Pancreas (tissue), 10 donors: ENCODE measurements around the gene KDM4C. TPM values are rescaled to one million over a fixed set of nuclear protein-coding genes. Genes with fewer than 3 reads are reported as not detected.

ENCODE experiments used
- ATAC-seq, 4 donors: fragments of 200-7000 bp; cut with Tn5 transposase; one replicate each; pipeline versions ENCODE4 v1.8.0 to v1.9.1; 2020; ENCODE audit warnings: mild to moderate bottlenecking in 4 of 4, moderate library complexity in 4 of 4
- DNase-seq, 6 donors: peaks; one replicate each; pipeline ENCODE4 v3.0.0-alpha.2; 2020
- FAIRE-seq: peaks from 2 replicates; lab custom pipeline; 2012; peaks lifted over from hg19 to GRCh38; lab: Jason Lieb, UNC
- H3K27ac ChIP-seq, 4 donors: fragments of 200-600 bp; sonication (generic); 1 replicate in 3 of 4; 2 replicates in 1 of 4; pipeline versions ENCODE4 v1.5.0 to v1.8.0; 2020
- H3K27me3 ChIP-seq, 4 donors: fragments of 200-600 bp; one replicate each; pipeline ENCODE4 v1.8.0; 2021
- H3K36me3 ChIP-seq, 3 donors: fragments of 200-600 bp; sonication (generic) in 1 of 3; one replicate each; pipeline versions ENCODE4 v1.5.0 to v1.8.0; 2020 to 2021
- H3K4me1 ChIP-seq, 3 donors: fragments of 200-600 bp; one replicate each; pipeline ENCODE4 v1.8.0; 2021
- H3K4me3 ChIP-seq, 4 donors: fragments of 200-600 bp; sonication (generic) in 2 of 4; one replicate each; pipeline versions ENCODE4 v1.5.0 to v1.8.0; 2020 to 2021
- H3K9me3 ChIP-seq, 4 donors: fragments of 200-600 bp; one replicate each; pipeline ENCODE4 v1.8.0; 2021
- CTCF ChIP-seq, 4 donors: fragments of 200-600 bp; sonication (generic) in 3 of 4; IDR thresholded peaks; one replicate each; pipeline versions ENCODE4 v1.5.0 to v1.8.0; 2021; ENCODE audit warnings: antibody characterized with exemption in 4 of 4
- WGBS, 2 donors: extraction: QIAGEN DNeasy Blood & Tissue Kit; methylation state at CpG; one replicate each; pipeline ENCODE4 v1.1.7; 2013; 5-methylcytosine and 5-hydroxymethylcytosine counted together
- intact Hi-C, 3 donors: fragments of 100-400 bp; cut with DNase I; formaldehyde crosslinking; loops; one replicate each; pipeline versions ENCODE4 v1.11.1 to v1.14.2; 2022
- polyA plus RNA-seq, 2 donors: library from polyadenylated mRNA; stranded (reverse); fragments of 200-250 nt; gene quantifications; one replicate each; pipeline ENCODE4 v1.2.3, GENCODE V29; 2013
- total RNA-seq, 6 donors: library from RNA; stranded (reverse); fragmentation: NEBNext Ultra II Directional in 4 of 6; extraction: Animal tissue kit (Norgen Biotek cat#: 25700) in 4 of 6; gene quantifications; one replicate each; pipeline versions ENCODE4 v1.2.1 to v1.2.4, GENCODE V29; 2021 to 2023
- donor health status: healthy with polysubstance abuse.
- donor health status: DM: no; HTN: no; CAD: no; lungs with moderate emphysema.
- donor health status: DM: no; HTN: no; CAD: no.
- donor health status: control.
- donor health status: control.
- donor health status: Bipolar disorder and iron deficiency.
- donor health status: DM: yes; HTN: yes; CAD: no.
- donor health status: DM: no; HTN: no; CAD: no.
- donor health status: DM: no; HTN: no; CAD: no.
- donor health status: DM: yes; HTN: yes; CAD: no.

KDM4C gene
- total and polyA plus RNA-seq, 8 donors: 10.5 to 30.8 (median 19.7) TPM

GRCh38 chr9:6780690-6781089 lies 22.9 kb downstream of the KDM4C start:
- H3K27me3 ChIP-seq: no peaks in the 10 kb centered on the region
- no peaks in the 10 kb centered on the region for H3K9me3 ChIP-seq
- WGBS, 2 donors: 89 to 95% methylated on average over 4 of the region's 4 CpGs
- intact Hi-C loops: no loop called here
- H3K4me1 ChIP-seq: peaks cover 17 to 24% (median 23%) of the 10 kb centered on the region in 3 donors
- H3K27ac ChIP-seq: peak overlapping the region in 1 of 4 donors; percentile 34
- H3K36me3 ChIP-seq: no peaks in the 10 kb centered on the region
- no peak overlapping the region for H3K4me3 ChIP-seq
- FAIRE-seq: no peak
- TF ChIP-seq CTCF (IDR thresholded peaks at IDR 0.05): no peak
- ATAC-seq: peak in 1 of 4 donors; percentile 9
- DNase-seq: no peak

GRCh38 chr9:6781476-6781875 lies 23.7 kb downstream of the KDM4C start:
- Histone ChIP-seq H3K9me3 (no peaks in the 10 kb centered on the region), H3K36me3 (no peaks in the 10 kb centered on the region), H3K27ac (no peak overlapping the region), H3K4me1 (peaks cover 17 to 28% (median 23%) of the 10 kb centered on the region in 3 donors), H3K4me3 (no peak overlapping the region), H3K27me3 (no peaks in the 10 kb centered on the region)
- no peak for DNase-seq
- no peak for ATAC-seq
- TF ChIP-seq CTCF (IDR thresholded peaks at IDR 0.05): no peak
- no peak for FAIRE-seq
- intact Hi-C loops: no loop called here
- 32 to 68% methylated on average over 2 of the region's 2 CpGs for WGBS, 2 donors

- intact Hi-C loops: no loop called here
Measured at GRCh38 chr9:6782345-6782744, 24.6 kb downstream of the KDM4C start.

GRCh38 chr9:6782981-6783380 lies 25.2 kb downstream of the KDM4C start:
- 85 to 91% methylated on average over 3 of the region's 3 CpGs for WGBS, 2 donors
- DNase-seq: no peak
- no peak for TF ChIP-seq CTCF (IDR thresholded peaks at IDR 0.05)
- Histone ChIP-seq H3K36me3 (no peaks in the 10 kb centered on the region), H3K4me3 (no peak overlapping the region), H3K27me3 (no peaks in the 10 kb centered on the region), H3K27ac (no peak overlapping the region), H3K9me3 (no peaks in the 10 kb centered on the region), H3K4me1 (peaks cover 23 to 43% (median 38%) of the 10 kb centered on the region in 3 donors)
- no peak for FAIRE-seq
- ATAC-seq: no peak
- intact Hi-C loops: no loop called here

More at GRCh38 chr9:6782345-6782744, 24.6 kb downstream of the KDM4C start:
- WGBS, 2 donors: 89 to 95% methylated on average over 6 of the region's 6 CpGs
- Histone ChIP-seq H3K9me3 (no peaks in the 10 kb centered on the region), H3K27me3 (no peaks in the 10 kb centered on the region), H3K4me3 (no peak overlapping the region), H3K27ac (no peak overlapping the region), H3K4me1 (peaks cover 21 to 37% (median 32%) of the 10 kb centered on the region in 3 donors), H3K36me3 (no peaks in the 10 kb centered on the region)
- TF ChIP-seq CTCF (IDR thresholded peaks at IDR 0.05): no peak
- no peak for ATAC-seq
- FAIRE-seq: no peak
- no peak for DNase-seq

- Histone ChIP-seq H3K4me3 (no peak overlapping the region), H3K27ac (no peak overlapping the region), H3K36me3 (no peaks in the 10 kb centered on the region), H3K27me3 (no peaks in the 10 kb centered on the region), H3K9me3 (no peaks in the 10 kb centered on the region), H3K4me1 (peaks cover 30 to 51% (median 45%) of the 10 kb centered on the region in 3 donors)
- intact Hi-C loops: no loop called here
- ATAC-seq (no peak), FAIRE-seq (no peak), DNase-seq (no peak)
- TF ChIP-seq CTCF (IDR thresholded peaks at IDR 0.05): no peak
- 83 to 91% methylated on average over 1 of the region's 1 CpG for WGBS, 2 donors
Measured at GRCh38 chr9:6783753-6784152, 26.0 kb downstream of the KDM4C start.
